NCI-H1092 (cell line): ENCODE results near the gene ATAD3C.
"Not testable (repeated sequence)": the region's sequence is repeated elsewhere in the genome, so short reads cannot be mapped to it uniquely, and the experiment has no call there.

ENCODE experiments used
- DNase-seq: peaks from one replicate; lab custom pipeline; 2025; lab: John Stamatoyannopoulos, UW

The ATAD3C gene

DNA sequence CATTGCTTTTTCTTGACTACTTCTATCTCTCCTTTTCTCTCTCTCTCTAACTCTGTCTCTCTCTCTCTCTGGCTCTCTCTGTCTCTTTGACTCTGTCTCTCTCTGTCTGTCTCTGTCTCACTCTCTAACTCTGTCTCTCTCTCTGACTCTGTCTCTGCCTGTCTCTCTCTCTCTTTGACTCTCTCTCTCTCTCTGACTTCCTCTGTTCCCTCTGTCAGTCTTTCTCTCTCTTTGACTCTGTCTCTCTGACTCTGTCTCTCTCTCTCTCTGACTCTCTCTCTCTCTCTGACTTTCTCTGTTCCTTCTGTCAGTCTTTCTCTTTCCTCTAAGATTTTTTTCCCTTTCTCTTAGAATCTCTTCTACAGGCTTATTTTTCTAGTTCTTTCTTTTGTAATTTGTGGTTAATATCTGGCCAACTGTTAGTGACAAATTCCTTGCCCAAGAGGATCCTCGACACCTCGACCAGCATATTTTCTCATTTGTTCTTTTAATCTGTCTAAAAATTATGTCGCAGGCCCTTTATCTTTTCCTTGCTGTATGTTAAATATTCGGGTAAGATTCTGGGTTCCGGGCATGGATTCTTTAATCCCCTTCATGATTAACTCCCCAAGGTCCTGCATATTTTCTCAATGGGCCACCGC is at the start of gene ATAD3C:
Gene ATAD3C, plus strand, starts transcription at position 591 of the 641 bp plus-strand sequence. CDS start 995 bp downstream, outside the sequence.
- DNase-seq, result no peak

DNA sequence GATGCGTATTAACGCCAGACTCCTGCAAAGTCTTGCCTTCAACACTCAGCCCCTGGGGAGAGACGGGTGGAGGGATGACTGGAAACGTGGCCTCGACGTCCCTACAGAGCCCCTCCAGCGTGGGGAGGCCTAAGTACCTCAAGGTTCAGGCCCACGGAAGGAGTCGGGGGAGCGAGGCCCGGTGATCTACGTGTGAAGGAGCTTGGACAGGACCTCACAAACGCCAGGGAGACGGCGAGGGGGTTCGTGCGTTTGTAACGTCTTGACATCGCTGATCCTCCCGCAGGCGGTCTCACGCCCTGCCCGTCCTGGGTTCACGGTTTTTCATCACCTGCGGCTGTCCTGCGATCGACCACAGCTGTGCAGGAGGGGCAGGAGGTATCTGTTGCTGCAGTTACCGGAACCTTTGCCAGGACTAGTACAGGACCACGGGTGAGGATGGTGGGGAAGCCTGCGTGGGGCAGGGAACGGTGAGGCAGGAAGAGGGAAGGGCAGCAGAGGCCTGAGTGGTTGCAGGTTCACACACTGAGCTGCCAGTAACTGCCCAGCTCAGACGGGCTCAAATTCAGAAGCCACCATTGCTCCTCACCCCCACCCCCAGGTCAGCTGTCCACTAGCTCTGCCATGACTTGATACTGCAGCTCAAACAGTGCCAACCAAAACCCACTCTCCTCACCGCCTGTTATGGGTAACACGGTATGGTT is 49.5 kb upstream of the ATAD3C start:
- DNase-seq, result no peak

- DNase-seq, result no peak
Measured at GRCh38 chr1:1400576-1401456, 48.7 kb upstream of the ATAD3C start.

DNA sequence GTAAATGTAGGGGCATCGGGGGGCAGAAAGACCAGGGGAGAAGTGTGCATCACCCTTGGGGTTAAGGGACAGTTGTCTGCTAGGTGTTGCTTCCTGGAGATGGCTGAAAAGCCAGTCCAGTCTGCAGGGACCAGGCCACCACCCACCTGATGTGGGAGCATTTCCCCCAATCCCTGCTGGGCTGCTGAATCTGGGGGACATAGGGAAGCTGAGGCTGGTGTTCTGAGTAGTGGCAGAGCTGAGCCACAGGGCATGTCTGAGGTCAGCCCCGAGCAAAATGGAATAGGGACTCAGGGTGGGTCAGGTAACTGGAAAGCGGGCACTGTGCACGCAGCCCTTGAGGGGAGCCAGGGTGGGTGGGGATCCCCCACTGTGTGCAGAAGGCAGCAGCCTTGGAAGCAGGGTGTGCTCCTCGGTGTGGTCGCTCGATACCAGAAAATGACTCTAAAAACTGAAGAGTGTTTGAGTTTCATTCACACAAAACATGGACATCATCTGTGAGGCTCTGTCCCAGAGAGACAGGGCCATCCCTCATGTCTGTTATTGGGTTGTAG is 48.0 kb upstream of the ATAD3C start:
- no peak for DNase-seq

GRCh38 chr1:1402072-1402900 is 47.2 kb upstream of the ATAD3C start:
- no peak for DNase-seq

DNA sequence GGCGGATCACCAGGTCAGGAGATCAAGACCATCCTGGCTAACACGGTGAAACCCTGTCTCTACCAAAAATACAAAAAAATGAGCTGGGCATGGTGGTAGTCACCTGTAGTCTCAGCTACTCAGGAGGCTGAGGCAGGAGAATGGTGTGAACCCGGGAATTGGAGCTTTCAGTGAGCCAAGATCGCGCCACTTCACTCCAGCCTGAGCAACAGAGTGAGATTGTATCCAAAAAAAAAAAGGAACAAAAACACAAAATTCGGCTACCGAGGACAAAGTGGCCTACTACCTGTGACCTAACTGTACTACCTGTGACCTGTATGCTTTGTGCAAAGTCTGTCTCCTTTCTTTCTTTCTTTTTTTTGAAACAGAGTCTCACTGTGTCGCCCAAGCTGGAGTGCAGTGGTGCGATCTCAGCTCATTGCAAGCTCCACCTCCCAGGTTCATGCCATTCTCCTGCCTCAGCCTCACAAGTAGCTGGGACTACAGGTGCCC is 46.5 kb upstream of the ATAD3C start:
- not testable (repeated sequence) for DNase-seq

- no peak for DNase-seq
Measured at GRCh38 chr1:1403653-1404052, 45.8 kb upstream of the ATAD3C start.

DNA sequence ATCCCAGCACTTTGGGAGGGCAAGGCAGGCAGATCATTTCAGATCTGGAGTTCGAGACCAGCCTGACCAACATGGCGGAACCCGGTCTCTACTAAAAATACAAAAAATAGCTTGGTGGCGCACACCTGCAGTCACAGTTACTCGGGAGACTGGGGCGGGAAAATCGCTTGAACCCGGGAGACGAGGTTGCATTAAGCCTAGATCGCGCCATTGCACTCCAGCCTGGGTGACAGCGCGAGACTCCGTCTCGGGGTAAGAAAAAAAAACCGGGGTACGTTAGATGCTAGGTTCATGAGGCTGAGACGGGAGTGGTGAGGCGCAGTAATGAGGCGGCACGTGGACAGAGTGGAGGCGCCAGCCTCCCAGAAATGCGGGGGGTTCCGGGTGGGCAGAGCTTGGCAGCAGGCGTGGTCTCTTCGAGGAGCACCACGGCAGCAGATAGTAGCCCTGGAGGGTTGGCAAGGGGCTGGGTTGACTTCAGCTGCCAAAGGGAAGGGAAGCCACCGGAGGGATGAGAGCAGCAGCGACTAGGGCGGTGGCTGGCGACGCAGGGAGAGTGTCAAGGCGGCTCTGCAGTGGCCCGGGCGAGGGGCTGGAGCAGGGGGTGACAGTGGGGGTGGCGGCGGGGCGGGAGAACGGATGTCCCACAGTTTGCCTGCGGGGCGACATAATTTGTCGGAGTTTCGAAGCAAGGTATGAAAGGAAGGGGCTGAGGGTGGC is 43.2 kb upstream of the ATAD3C start:
- DNase-seq, result no peak

DNA sequence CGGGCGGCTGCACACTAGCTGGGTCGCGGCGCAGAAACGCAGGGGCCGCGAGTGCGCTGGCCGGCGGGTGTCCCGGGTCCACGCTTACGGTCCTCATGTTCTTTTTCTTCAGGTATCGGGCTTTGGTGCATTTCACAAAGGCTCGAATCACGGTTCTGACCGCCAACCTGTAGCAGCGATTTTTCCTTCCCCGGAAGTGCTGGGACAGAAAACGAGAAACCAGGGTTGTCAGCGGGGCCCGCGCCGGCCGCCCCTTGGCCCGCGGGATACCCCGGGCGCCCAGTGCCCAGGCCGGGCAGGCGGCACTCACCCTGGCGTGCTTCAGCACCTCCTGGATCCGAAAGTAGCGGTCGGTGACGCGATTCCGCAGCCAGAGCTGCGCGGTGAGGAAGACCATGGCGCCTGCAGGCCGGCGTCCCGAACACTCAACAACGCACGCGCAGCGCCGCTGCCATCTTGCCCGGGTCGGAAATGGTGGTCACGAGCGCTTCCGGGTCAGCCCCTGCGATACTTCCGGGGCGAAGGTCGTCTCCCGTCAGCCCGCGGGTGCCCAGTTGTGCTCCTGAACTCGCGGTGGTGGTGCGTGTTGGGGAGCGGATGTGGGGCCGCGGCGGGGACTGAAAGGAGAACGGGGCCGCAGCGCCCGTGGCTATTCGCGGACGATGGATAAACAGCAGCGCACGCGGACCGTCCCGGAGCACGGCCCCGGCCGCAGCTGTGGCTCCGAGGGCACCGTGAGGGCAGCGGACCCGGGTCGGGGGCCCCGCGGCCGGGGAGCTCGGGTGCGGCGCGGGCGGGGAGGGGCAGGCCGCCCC is 42.5 kb upstream of the ATAD3C start, which contains the start of gene MRPL20:
Gene MRPL20, minus strand, starts transcription at position 473 of the 815 bp plus-strand sequence. Its CDS starts 76 bp downstream, at position 397.
- DNase-seq, result peak; percentile 83

DNA sequence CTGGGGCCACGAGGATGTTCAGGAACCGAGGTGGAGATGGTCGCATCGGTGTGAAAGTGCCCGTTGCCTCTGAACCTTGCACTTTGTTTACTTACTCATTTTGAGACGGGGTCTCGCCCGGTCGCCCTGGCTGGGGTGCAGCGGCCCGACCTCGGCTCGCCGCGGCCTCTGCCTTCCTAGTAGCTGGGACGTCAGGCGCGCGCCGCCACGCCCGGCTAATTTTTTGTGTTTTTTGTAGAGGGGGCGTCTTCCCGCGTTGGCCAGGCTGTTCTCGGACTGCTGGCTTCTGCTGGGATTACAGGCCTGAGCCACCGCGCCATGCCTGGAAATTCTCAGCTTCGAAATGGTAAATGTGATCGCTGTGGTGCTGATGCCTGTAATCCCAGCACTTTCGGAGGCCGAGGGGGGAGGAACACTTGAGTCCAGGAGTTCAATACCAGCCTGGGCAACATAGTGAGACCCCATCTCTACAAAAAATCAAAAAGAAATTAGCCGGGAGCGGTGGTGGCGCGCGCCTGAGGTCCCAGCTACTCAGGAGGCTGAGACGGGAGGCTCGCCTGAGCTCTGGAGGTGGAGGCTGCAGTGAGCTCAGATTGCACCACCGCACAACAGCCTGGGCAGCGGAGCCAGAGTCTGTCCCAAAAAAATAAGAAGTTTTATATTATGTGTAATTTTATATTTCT is 41.7 kb upstream of the ATAD3C start:
- no peak for DNase-seq

- not testable (repeated sequence) for DNase-seq
Measured at GRCh38 chr1:1410238-1410637, 39.3 kb upstream of the ATAD3C start.

GRCh38 chr1:1411626-1412025 is 37.9 kb upstream of the ATAD3C start:
- no peak for DNase-seq

- not testable (repeated sequence) for DNase-seq
Measured at GRCh38 chr1:1412311-1412902, 37.1 kb upstream of the ATAD3C start.

GRCh38 chr1:1415751-1416150 is 33.7 kb upstream of the ATAD3C start:
- no peak for DNase-seq

GRCh38 chr1:1417396-1417795 is 32.1 kb upstream of the ATAD3C start:
- DNase-seq, result not testable (repeated sequence)

DNA sequence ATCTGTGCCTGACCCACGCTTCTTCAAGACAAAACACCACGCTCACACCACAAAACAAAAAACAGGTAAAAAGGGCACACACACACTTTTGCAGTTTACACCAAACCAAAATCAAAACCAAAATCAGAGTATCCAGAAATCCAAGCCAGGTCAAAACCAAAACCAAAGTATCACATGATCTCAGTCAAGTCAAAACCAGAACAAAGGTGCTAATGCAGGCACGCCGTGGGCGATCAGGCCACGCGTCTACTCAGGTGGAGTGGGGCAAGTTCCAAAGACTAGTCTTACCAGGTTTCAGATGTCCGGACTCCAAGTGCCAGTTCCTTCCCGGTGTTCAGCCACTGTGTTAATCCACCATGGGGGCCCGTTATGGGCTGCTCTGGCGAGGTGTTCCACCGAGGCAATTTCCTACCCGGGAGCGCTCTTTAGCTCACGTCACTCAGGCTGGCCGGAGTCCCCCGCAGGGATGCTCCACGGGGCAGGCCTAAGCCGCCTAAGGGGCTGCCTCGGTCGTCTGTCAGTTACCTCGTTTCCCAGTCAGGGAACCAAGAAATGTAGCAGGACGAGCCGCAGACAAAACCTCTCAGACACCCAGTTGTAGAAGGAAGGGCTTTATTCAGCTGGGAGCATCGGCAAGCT is 31.5 kb upstream of the ATAD3C start:
- not testable (repeated sequence) for DNase-seq

DNA sequence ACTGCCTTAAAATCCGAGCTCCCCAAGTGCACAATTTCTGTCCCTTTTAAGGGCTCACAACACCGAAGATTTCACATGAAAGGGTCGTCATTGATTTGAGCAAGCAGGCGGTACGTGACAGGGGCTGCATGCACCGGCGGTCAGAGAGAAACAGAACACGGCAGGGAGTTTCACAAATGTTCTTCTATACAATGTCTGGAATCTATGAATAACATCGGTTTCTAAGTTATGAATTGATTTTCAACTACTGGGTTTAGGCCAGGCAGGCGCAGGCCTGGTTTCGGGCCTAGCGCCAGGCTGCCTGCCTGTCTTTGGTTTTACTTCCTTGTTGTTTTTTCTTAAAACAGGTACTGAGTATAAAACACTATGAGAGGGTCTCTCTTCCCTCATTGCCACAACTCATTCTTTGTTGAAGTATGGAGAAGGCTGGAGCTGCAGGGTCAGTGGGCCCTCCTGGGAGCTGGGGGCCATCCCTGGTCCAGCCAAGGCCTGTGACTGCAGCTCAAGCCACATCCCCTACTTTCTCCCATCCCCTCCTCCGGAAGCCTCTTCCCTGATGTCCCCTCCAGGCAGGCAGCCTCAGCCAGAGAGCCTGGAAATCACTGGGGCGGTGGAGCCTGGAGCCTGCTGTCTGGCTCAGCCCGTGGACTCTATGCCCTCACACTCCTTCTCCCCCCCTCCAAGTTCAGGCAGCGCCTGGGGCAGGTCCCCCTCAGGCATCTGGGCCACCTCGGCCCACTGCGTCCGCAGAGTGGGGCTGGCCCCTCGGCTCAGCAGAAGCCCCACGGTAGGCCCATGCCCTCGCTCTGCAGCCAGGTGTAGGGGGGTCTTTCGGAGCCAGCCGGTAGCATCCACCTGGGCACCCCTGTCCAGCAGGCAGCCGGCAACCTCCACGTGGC is 30.8 kb upstream of the ATAD3C start:
- no peak for DNase-seq
